ENCODE data around the gene TUSC2. TPM values are rescaled to one million over a fixed set of nuclear protein-coding genes. Genes with fewer than 3 reads are reported as not detected.

Gene TUSC2
- total and polyA plus RNA-seq, 9 of the 15 experiments (the other 6 are each of a cell fraction or from before 2014, with no cell fraction given): 2.8 to 67.5 (median 25.8) TPM

DNA sequence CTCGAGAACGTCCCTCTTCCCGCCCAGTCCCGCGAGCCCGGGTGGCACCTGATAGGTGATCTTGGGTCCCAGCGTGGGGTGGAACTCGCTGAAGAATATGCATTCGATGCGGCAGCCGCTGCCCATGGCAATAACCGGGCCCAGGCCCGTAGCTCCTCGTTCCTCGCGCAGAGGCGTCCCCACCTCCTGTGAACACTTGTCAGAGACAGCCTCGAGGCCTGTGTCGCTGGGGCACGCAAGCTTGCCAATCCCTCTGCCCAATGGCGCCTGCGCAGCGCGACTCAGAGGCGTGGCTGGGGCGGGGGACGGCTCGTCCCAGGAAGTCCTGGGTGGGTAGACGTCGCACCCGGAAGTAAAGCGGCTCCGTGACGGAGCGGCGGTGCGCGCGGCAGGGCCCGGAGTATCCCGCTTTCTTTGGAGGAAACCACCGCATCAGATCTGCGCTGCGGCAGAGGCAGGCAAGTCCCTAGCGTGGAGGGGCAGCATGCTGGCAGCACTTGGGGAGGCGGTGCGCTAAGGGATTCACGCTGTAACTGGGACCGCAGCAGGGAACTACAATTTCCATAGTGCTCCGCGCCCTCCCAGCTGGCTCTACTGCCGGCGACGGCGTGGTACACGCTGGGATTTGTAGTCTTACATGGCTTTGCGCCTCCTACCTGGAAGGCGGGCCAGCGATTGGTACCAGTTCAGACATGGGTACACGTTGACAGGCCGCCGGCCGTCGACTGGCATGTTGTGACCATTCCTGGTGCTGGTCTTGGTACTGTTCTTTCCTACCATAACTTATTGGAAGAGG, 22.7 kb upstream of the TUSC2 start, which contains the start of the genes CYB561D2 and NPRL2 (continued):
- no peak for TF ChIP-seq ZBTB7A (IDR thresholded peaks at IDR 0.05; ENCODE audit: borderline replicate concordance, control insufficient read depth, low read depth, low read length)
- TF ChIP-seq, protein P1, sequence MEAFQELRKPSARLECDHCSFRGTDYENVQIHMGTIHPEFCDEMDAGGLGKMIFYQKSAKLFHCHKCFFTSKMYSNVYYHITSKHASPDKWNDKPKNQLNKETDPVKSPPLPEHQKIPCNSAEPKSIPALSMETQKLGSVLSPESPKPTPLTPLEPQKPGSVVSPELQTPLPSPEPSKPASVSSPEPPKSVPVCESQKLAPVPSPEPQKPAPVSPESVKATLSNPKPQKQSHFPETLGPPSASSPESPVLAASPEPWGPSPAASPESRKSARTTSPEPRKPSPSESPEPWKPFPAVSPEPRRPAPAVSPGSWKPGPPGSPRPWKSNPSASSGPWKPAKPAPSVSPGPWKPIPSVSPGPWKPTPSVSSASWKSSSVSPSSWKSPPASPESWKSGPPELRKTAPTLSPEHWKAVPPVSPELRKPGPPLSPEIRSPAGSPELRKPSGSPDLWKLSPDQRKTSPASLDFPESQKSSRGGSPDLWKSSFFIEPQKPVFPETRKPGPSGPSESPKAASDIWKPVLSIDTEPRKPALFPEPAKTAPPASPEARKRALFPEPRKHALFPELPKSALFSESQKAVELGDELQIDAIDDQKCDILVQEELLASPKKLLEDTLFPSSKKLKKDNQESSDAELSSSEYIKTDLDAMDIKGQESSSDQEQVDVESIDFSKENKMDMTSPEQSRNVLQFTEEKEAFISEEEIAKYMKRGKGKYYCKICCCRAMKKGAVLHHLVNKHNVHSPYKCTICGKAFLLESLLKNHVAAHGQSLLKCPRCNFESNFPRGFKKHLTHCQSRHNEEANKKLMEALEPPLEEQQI (IDR thresholded peaks at IDR 0.05): no peak
- TF ChIP-seq EZH2 (IDR thresholded peaks at IDR 0.05; ENCODE audit: borderline replicate concordance, low read depth, low read length): no peak
- 0 out of 2 replicates have a peak, but pooled peaks have one; percentile 47 for TF ChIP-seq ZNF589 (CRISPR knock-in tag; IDR thresholded peaks at IDR 0.05; ENCODE audit: low read depth)
- TF ChIP-seq, protein P2, sequence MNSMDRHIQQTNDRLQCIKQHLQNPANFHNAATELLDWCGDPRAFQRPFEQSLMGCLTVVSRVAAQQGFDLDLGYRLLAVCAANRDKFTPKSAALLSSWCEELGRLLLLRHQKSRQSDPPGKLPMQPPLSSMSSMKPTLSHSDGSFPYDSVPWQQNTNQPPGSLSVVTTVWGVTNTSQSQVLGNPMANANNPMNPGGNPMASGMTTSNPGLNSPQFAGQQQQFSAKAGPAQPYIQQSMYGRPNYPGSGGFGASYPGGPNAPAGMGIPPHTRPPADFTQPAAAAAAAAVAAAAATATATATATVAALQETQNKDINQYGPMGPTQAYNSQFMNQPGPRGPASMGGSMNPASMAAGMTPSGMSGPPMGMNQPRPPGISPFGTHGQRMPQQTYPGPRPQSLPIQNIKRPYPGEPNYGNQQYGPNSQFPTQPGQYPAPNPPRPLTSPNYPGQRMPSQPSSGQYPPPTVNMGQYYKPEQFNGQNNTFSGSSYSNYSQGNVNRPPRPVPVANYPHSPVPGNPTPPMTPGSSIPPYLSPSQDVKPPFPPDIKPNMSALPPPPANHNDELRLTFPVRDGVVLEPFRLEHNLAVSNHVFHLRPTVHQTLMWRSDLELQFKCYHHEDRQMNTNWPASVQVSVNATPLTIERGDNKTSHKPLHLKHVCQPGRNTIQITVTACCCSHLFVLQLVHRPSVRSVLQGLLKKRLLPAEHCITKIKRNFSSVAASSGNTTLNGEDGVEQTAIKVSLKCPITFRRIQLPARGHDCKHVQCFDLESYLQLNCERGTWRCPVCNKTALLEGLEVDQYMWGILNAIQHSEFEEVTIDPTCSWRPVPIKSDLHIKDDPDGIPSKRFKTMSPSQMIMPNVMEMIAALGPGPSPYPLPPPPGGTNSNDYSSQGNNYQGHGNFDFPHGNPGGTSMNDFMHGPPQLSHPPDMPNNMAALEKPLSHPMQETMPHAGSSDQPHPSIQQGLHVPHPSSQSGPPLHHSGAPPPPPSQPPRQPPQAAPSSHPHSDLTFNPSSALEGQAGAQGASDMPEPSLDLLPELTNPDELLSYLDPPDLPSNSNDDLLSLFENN (IDR thresholded peaks at IDR 0.05; ENCODE audit: low read depth in 2 of 2, low read length in 2 of 2): no peak
- no peak for TF ChIP-seq IRF2 (CRISPR knock-in tag; IDR thresholded peaks at IDR 0.05)
- TF ChIP-seq SREBF2 (CRISPR knock-in tag; IDR thresholded peaks at IDR 0.05): 0 out of 2 replicates have a peak, but pooled peaks have one; percentile 62
- TF ChIP-seq, protein P3, sequence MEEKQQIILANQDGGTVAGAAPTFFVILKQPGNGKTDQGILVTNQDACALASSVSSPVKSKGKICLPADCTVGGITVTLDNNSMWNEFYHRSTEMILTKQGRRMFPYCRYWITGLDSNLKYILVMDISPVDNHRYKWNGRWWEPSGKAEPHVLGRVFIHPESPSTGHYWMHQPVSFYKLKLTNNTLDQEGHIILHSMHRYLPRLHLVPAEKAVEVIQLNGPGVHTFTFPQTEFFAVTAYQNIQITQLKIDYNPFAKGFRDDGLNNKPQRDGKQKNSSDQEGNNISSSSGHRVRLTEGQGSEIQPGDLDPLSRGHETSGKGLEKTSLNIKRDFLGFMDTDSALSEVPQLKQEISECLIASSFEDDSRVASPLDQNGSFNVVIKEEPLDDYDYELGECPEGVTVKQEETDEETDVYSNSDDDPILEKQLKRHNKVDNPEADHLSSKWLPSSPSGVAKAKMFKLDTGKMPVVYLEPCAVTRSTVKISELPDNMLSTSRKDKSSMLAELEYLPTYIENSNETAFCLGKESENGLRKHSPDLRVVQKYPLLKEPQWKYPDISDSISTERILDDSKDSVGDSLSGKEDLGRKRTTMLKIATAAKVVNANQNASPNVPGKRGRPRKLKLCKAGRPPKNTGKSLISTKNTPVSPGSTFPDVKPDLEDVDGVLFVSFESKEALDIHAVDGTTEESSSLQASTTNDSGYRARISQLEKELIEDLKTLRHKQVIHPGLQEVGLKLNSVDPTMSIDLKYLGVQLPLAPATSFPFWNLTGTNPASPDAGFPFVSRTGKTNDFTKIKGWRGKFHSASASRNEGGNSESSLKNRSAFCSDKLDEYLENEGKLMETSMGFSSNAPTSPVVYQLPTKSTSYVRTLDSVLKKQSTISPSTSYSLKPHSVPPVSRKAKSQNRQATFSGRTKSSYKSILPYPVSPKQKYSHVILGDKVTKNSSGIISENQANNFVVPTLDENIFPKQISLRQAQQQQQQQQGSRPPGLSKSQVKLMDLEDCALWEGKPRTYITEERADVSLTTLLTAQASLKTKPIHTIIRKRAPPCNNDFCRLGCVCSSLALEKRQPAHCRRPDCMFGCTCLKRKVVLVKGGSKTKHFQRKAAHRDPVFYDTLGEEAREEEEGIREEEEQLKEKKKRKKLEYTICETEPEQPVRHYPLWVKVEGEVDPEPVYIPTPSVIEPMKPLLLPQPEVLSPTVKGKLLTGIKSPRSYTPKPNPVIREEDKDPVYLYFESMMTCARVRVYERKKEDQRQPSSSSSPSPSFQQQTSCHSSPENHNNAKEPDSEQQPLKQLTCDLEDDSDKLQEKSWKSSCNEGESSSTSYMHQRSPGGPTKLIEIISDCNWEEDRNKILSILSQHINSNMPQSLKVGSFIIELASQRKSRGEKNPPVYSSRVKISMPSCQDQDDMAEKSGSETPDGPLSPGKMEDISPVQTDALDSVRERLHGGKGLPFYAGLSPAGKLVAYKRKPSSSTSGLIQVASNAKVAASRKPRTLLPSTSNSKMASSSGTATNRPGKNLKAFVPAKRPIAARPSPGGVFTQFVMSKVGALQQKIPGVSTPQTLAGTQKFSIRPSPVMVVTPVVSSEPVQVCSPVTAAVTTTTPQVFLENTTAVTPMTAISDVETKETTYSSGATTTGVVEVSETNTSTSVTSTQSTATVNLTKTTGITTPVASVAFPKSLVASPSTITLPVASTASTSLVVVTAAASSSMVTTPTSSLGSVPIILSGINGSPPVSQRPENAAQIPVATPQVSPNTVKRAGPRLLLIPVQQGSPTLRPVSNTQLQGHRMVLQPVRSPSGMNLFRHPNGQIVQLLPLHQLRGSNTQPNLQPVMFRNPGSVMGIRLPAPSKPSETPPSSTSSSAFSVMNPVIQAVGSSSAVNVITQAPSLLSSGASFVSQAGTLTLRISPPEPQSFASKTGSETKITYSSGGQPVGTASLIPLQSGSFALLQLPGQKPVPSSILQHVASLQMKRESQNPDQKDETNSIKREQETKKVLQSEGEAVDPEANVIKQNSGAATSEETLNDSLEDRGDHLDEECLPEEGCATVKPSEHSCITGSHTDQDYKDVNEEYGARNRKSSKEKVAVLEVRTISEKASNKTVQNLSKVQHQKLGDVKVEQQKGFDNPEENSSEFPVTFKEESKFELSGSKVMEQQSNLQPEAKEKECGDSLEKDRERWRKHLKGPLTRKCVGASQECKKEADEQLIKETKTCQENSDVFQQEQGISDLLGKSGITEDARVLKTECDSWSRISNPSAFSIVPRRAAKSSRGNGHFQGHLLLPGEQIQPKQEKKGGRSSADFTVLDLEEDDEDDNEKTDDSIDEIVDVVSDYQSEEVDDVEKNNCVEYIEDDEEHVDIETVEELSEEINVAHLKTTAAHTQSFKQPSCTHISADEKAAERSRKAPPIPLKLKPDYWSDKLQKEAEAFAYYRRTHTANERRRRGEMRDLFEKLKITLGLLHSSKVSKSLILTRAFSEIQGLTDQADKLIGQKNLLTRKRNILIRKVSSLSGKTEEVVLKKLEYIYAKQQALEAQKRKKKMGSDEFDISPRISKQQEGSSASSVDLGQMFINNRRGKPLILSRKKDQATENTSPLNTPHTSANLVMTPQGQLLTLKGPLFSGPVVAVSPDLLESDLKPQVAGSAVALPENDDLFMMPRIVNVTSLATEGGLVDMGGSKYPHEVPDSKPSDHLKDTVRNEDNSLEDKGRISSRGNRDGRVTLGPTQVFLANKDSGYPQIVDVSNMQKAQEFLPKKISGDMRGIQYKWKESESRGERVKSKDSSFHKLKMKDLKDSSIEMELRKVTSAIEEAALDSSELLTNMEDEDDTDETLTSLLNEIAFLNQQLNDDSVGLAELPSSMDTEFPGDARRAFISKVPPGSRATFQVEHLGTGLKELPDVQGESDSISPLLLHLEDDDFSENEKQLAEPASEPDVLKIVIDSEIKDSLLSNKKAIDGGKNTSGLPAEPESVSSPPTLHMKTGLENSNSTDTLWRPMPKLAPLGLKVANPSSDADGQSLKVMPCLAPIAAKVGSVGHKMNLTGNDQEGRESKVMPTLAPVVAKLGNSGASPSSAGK (IDR thresholded peaks at IDR 0.05): peak; percentile 94
